Upper lobe of left lung (tissue), 6 donors: Measurements from ENCODE around the gene ZYG11B. TPM values are rescaled to one million over a fixed set of nuclear protein-coding genes. Genes with fewer than 3 reads are reported as not detected.
"Not testable (repeated sequence)": the region's sequence is repeated elsewhere in the genome, so short reads cannot be mapped to it uniquely, and the experiment has no call there.

Source experiments
- ATAC-seq, 2 donors: fragments of 200-7000 bp; cut with Tn5 transposase; one replicate each; pipeline ENCODE4 v1.9.1; 2022; ENCODE audit warnings: mild to moderate bottlenecking in 2 of 2, moderate library complexity in 2 of 2; ENCODE audit not compliant: low FRiP score in 2 of 2
- DNase-seq, 2 donors: peaks; one replicate each; pipeline ENCODE4 v3.0.0-alpha.2; 2019 to 2020
- H3K27ac ChIP-seq, 4 donors: fragments of 200-600 bp; sonication (generic); one replicate each; pipeline ENCODE4 v1.5.1; 2016 to 2019
- H3K27me3 ChIP-seq, 4 donors: fragments of 200-600 bp; sonication (generic); one replicate each; pipeline ENCODE4 v1.5.1; 2017 to 2019
- H3K36me3 ChIP-seq, 4 donors: fragments of 200-600 bp; sonication (generic); one replicate each; pipeline ENCODE4 v1.5.1; 2016 to 2019
- H3K4me1 ChIP-seq, 4 donors: fragments of 200-600 bp; sonication (generic); one replicate each; pipeline ENCODE4 v1.5.1; 2018 to 2019
- H3K4me3 ChIP-seq, 4 donors: fragments of 200-600 bp; sonication (generic); one replicate each; pipeline ENCODE4 v1.5.1; 2017 to 2019; ENCODE audit warnings: mild to moderate bottlenecking in 2 of 4, moderate library complexity in 1 of 4
- H3K9me3 ChIP-seq, 4 donors: fragments of 200-600 bp; sonication (generic); one replicate each; pipeline ENCODE4 v1.5.1; 2018 to 2019
- CTCF ChIP-seq, 6 experiments: fragments of 450-650 bp in 4 of 6; fragments of 200-600 bp in 2 of 6; sonication (generic) in 2 of 6; IDR thresholded peaks; one replicate each; pipeline ENCODE4 v1.5.1; 2016 to 2019; ENCODE audit warnings: antibody characterized with exemption in 6 of 6
- EP300 ChIP-seq, 4 donors: sonication (generic); formaldehyde crosslinking; IDR thresholded peaks; one replicate each; pipeline ENCODE4 v1.5.1; 2017; ENCODE audit warnings: antibody characterized with exemption in 4 of 4, control low read depth in 2 of 4
- POLR2A ChIP-seq, 4 donors: fragments of 450-650 bp; IDR thresholded peaks; one replicate each; pipeline ENCODE4 v1.5.1; 2016 to 2017; ENCODE audit warnings: antibody characterized with exemption in 4 of 4, mild to moderate bottlenecking in 2 of 4
- POLR2AphosphoS5 ChIP-seq, 2 donors: sonication (generic); formaldehyde crosslinking; IDR thresholded peaks; one replicate each; pipeline ENCODE4 v1.5.1; 2017; ENCODE audit warnings: antibody characterized with exemption in 2 of 2
- WGBS, 2 donors: methylation state at CpG; one replicate each; pipeline ENCODE4 v1.1.5; 2017 to 2018; 5-methylcytosine and 5-hydroxymethylcytosine counted together
- total RNA-seq, 6 donors: library from RNA; depleted of rRNA in 4 of 6; stranded (reverse); fragments of >200 nt in 4 of 6; gene quantifications; one replicate each; pipeline versions ENCODE4 v1.1.0 to v1.2.1, GENCODE V29; 2016 to 2021
- donor health status: DM: no; HTN: no; CAD: no; lungs with moderate emphysema.
- donor health status: DM: no; HTN: yes; CAD: no; lungs with severe emphysema.

The ZYG11B gene
- total RNA-seq, 6 donors from 2014 or later, result 23.0 to 37.2 (median 25.7) TPM

- no peak overlapping the region for H3K27ac ChIP-seq
- DNase-seq (no peak), ATAC-seq (no peak)
- TF ChIP-seq POLR2AphosphoS5 (IDR thresholded peaks at IDR 0.05) (no peak), CTCF (IDR thresholded peaks at IDR 0.05) (no peak), EP300 (IDR thresholded peaks at IDR 0.05) (no peak), POLR2A (IDR thresholded peaks at IDR 0.05) (no peak)
- H3K9me3 ChIP-seq, result no peaks in the 10 kb centered on the region
- no peak overlapping the region for H3K4me3 ChIP-seq
- peaks cover 0 to 30% (median 18%) of the 10 kb centered on the region in 4 donors for H3K4me1 ChIP-seq
- WGBS, 2 donors, result 83 to 87% methylated on average over 4 of the region's 4 CpGs
- no peaks in the 10 kb centered on the region for H3K36me3 ChIP-seq
- H3K27me3 ChIP-seq, result no peaks in the 10 kb centered on the region
These were observed 19.9 kb downstream of the ZYG11B start for GRCh38 chr1:52746189-52746588.

DNA sequence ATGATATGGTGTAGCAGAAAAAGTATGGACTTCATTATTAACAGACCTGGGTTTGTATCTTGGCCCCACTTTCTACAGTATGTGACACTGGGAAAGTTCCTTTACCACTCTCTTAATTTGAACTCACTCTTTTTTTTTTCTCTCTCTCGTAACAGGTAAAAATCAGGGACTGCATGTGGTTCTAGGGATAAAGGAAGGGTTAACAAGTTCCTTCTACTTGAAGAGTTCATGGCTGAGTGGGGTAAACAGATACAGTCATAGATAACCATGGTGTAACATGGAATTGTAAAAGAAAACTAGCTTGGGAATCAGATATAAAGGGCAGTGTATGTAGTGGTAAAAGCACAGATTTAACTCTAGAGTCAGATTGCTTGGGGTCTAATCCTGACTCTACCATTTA lies 21.2 kb downstream of the ZYG11B start:
- Histone ChIP-seq H3K4me1 (peaks cover 12 to 43% (median 29%) of the 10 kb centered on the region in 4 donors), H3K36me3 (no peaks in the 10 kb centered on the region), H3K27me3 (no peaks in the 10 kb centered on the region), H3K4me3 (no peak overlapping the region), H3K9me3 (no peaks in the 10 kb centered on the region), H3K27ac (no peak overlapping the region)
- ATAC-seq, result no peak
- no peak for TF ChIP-seq POLR2A (IDR thresholded peaks at IDR 0.05)
- no peak for TF ChIP-seq EP300 (IDR thresholded peaks at IDR 0.05)
- no peak for TF ChIP-seq POLR2AphosphoS5 (IDR thresholded peaks at IDR 0.05)
- TF ChIP-seq CTCF (IDR thresholded peaks at IDR 0.05), result no peak
- WGBS, 2 donors, result 79 to 93% methylated on average over 1 of the region's 1 CpG
- DNase-seq, result no peak

DNA sequence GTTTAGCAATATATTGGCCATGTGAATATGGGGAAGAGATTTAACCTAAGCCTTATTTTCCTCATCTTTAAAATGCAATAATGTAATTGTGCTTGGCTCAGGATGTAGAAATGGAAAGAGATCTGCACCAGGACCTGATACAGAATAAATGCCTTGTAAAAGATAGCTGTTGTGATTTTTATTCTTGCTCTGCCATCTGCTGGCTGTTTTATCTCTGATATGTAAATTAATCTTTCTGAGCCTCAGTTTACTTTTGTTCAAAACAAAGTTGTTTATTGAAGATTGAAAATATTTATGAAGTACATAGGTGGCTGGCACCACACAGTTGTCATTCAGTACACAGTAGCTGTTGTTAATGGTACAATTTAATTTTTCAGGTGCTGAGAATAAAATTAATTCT lies 21.9 kb downstream of the ZYG11B start:
- H3K27ac ChIP-seq, result no peak overlapping the region

DNA sequence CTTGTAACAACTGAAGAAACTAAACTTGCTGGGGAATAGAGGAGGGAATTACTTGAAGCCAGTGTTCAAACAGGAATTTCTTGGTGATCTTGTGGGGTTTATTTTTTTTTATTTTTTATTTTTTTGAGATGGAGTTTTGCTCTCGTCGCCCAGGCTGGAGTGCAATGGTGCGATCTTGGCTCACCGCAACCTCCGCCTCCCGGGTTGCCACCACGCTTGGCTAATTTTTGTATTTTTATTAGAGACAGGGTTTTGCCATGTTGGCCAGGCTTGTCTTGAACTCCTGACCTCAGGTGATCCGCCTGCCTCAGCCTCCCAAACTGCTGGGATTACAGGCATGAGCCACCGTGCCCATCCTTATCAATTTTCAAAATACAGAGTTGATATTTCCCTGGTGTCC lies 23.2 kb downstream of the ZYG11B start:
- not testable (repeated sequence) for H3K27me3 ChIP-seq

More for the DNA sequence above, 21.9 kb downstream of the ZYG11B start:
- TF ChIP-seq CTCF (IDR thresholded peaks at IDR 0.05) (peak in 2 of 6 experiments; percentile 11 to 37), POLR2AphosphoS5 (IDR thresholded peaks at IDR 0.05) (no peak)
- Histone ChIP-seq H3K27me3 (no peaks in the 10 kb centered on the region), H3K4me3 (no peak overlapping the region), H3K9me3 (no peaks in the 10 kb centered on the region), H3K4me1 (peaks cover 14 to 44% (median 32%) of the 10 kb centered on the region in 4 donors), H3K36me3 (no peaks in the 10 kb centered on the region)
- peak in 1 of 2 donors; percentile 23 for ATAC-seq
- no peak for DNase-seq

GRCh38 chr1:52750139-52750538 lies 23.9 kb downstream of the ZYG11B start:
- DNase-seq, result peak in 1 of 2 donors; percentile 51
- H3K4me1 ChIP-seq, result peaks cover 14 to 38% (median 30%) of the 10 kb centered on the region in 4 donors

More for the DNA sequence above, 23.2 kb downstream of the ZYG11B start:
- 84 to 88% methylated on average over 9 of the region's 9 CpGs for WGBS, 2 donors
- not testable (repeated sequence) for H3K9me3 ChIP-seq, ATAC-seq, H3K27ac ChIP-seq, H3K4me3 ChIP-seq, DNase-seq, H3K36me3 ChIP-seq
- H3K4me1 ChIP-seq, result peaks cover 14 to 44% (median 32%) of the 10 kb centered on the region in 4 donors

More at GRCh38 chr1:52750139-52750538, 23.9 kb downstream of the ZYG11B start:
- not testable (repeated sequence) for H3K36me3 ChIP-seq, H3K27ac ChIP-seq, H3K4me3 ChIP-seq, H3K27me3 ChIP-seq, ATAC-seq, H3K9me3 ChIP-seq
- 68 to 76% methylated on average over 6 of the region's 6 CpGs for WGBS, 2 donors
